ENCODE data around the gene SLC38A8.

SLC38A8 gene

GRCh38 chr16:83967838-83968305 lies 74.7 kb downstream of the SLC38A8 start, which contains the start of gene NECAB2:
NECAB2 (plus strand) TSS chr16:83968244; CDS start chr16:83968649, 405 bp downstream.
- no peak for DNase-seq

- no peak for DNase-seq
Measured at GRCh38 chr16:83967091-83967490, 75.5 kb downstream of the SLC38A8 start.

- no peak for DNase-seq
Measured at GRCh38 chr16:83966153-83966696, 76.4 kb downstream of the SLC38A8 start.

GRCh38 chr16:83965444-83966152 lies 77.0 kb downstream of the SLC38A8 start:
- no peak for DNase-seq

GRCh38 chr16:83964684-83965443 lies 77.7 kb downstream of the SLC38A8 start:
- DNase-seq, result no peak

- DNase-seq, result no peak
Measured at GRCh38 chr16:83963277-83964119, 79.1 kb downstream of the SLC38A8 start.

- DNase-seq, result no peak
Measured at GRCh38 chr16:83961591-83961990, 81.0 kb downstream of the SLC38A8 start.

GRCh38 chr16:83960521-83961249 lies 81.9 kb downstream of the SLC38A8 start:
- no peak for DNase-seq

All from AML-193 (cell line).